GM23248 (cell line): ENCODE measurements around the gene HIPK2. TPM values are rescaled to one million over a fixed set of nuclear protein-coding genes. Genes with fewer than 3 reads are reported as not detected.

Source experiments
- DNase-seq: peaks from one replicate; pipeline ENCODE4 v3.0.0-alpha.2; 2015
- H2AFZ ChIP-seq: fragments of 200-600 bp; sonication (generic); 2 replicates; pipeline ENCODE4 v1.6.1; 2016; ENCODE audit warnings: antibody characterized with exemption
- H3F3A ChIP-seq: fragments of 200-600 bp; sonication (generic); 2 replicates; pipeline ENCODE4 v1.6.1; 2016; ENCODE audit warnings: mild to moderate bottlenecking, antibody characterized with exemption, mixed run types; ENCODE audit not compliant: insufficient read depth
- H3K27ac ChIP-seq: fragments of 200-600 bp; sonication (generic); 2 replicates; pipeline ENCODE4 v1.5.1; 2016; ENCODE audit warnings: mild to moderate bottlenecking
- H3K27me3 ChIP-seq: fragments of 200-600 bp; sonication (generic); replicated peaks from 2 replicates; pipeline ENCODE4 v1.6.1; 2016; ENCODE audit warnings: mild to moderate bottlenecking; ENCODE audit not compliant: insufficient read depth
- H3K36me3 ChIP-seq: fragments of 200-600 bp; sonication (generic); 2 replicates; pipeline ENCODE4 v1.6.1; 2016; ENCODE audit warnings: low read depth, mild to moderate bottlenecking
- H3K4me1 ChIP-seq: fragments of 200-600 bp; sonication (generic); 2 replicates; pipeline ENCODE4 v1.6.1; 2016; ENCODE audit warnings: mild to moderate bottlenecking; ENCODE audit not compliant: insufficient read depth
- H3K4me2 ChIP-seq: fragments of 200-600 bp; sonication (generic); one replicate; pipeline ENCODE4 v1.6.1; 2016; ENCODE audit warnings: mild to moderate bottlenecking; ENCODE audit not compliant: unreplicated experiment
- H3K4me3 ChIP-seq: fragments of 200-600 bp; sonication (generic); 2 replicates; pipeline ENCODE4 v1.5.1; 2016; ENCODE audit warnings: mild to moderate bottlenecking
- H3K79me2 ChIP-seq: fragments of 200-600 bp; sonication (generic); 2 replicates; pipeline ENCODE4 v1.6.1; 2016; ENCODE audit warnings: mild to moderate bottlenecking; ENCODE audit not compliant: insufficient read depth
- H3K9ac ChIP-seq: fragments of 200-600 bp; sonication (generic); 2 replicates; pipeline ENCODE4 v1.6.1; 2016; ENCODE audit warnings: mild to moderate bottlenecking
- H3K9me2 ChIP-seq: fragments of 200-600 bp; sonication (generic); 2 replicates; pipeline ENCODE4 v1.6.1; 2016; ENCODE audit warnings: mixed run types, mild to moderate bottlenecking, moderate library complexity; ENCODE audit not compliant: insufficient read depth
- H3K9me3 ChIP-seq: fragments of 200-600 bp; sonication (generic); one replicate; pipeline ENCODE4 v1.6.1; 2017; ENCODE audit warnings: low read depth
- H4K20me1 ChIP-seq: fragments of 200-600 bp; sonication (generic); 2 replicates; pipeline ENCODE4 v1.6.0; 2016; ENCODE audit not compliant: insufficient read depth
- EZH2 ChIP-seq: fragments of 200-600 bp; sonication (generic); IDR thresholded peaks from 2 replicates; pipeline ENCODE4 v1.6.1; 2018; ENCODE audit warnings: antibody characterized with exemption, mild to moderate bottlenecking; ENCODE audit not compliant: insufficient read depth, poor library complexity, severe bottlenecking
- EZH2phosphoT487 ChIP-seq: fragments of 200-600 bp; sonication (generic); IDR thresholded peaks from 2 replicates; pipeline ENCODE4 v1.6.1; 2018; ENCODE audit warnings: antibody characterized with exemption, moderate library complexity, mild to moderate bottlenecking, low read depth; ENCODE audit not compliant: insufficient read depth
- WGBS, 2 experiments: methylation state at CpG; one replicate each; pipeline ENCODE4 v1.1.6; 2015 to 2017; ENCODE audit warnings: low lambda C conversion rate in 2 of 2, low coverage in 1 of 2; ENCODE audit errors: missing lambda C conversion rate in 2 of 2; 5-methylcytosine and 5-hydroxymethylcytosine counted together
- in situ Hi-C: fragments of 300-500 bp; cut with MboI; formaldehyde crosslinking; loops from 2 replicates; pipeline ENCODE4 v1.15.0; 2020
- polyA plus RNA-seq: library from polyadenylated mRNA; unstranded; fragments of >200 nt; fragmentation: Nextera tagmentation; extraction: Ambion mirVana; gene quantifications from 2 replicates; pipeline ENCODE4 v1.2.1, GENCODE V29; 2016
- total RNA-seq: library from RNA; depleted of rRNA; stranded (reverse); fragments of >200 nt; shearing (Covaris generic); gene quantifications from 2 replicates; pipeline ENCODE4 v1.2.3, GENCODE V29; 2014

Gene HIPK2
- total and polyA plus RNA-seq, 2 experiments from 2014 or later: 4.7 to 7.9 TPM

DNA sequence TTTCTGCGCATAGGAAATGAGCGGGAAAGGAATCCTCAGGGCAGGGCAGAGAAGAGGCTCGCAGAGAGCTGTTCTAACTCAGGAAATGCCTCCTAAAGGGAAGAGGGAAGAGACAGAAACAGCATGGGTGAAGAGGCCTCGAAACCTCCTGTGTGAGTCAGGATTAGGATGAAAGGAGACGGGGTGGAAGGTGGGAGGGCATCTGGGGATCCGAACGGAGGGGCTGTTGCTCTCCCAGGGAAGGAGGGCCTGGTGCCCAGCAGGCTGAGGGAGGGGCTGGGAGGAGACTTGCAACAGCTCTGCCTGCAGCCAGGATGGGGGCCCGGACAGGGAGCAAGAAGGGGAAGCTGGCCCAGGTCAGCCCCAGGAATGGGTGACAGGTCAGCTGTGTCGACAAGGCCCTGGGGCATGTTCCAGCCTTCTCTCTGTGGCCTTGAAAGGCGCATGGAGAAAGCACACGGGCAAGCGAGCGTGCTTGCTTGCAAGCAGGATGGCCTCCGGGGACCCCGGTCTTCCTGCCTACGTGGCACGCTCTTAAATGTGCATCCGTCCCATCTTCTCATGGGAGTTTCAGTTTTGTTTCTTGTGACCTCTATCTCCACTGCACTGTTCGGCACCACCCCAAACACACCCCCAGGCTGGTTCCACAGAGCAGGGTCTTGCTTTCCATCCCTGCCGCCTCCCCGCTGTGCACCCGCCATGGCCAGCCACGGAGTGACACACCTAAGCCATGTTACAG lies 63.5 kb downstream of the HIPK2 start:
- H3K9me3 ChIP-seq: no peaks in the 10 kb centered on the region
- no peak for DNase-seq
- H3K9ac ChIP-seq: no peak overlapping the region
- in situ Hi-C loops: no loop called here
- H3K36me3 ChIP-seq: peaks cover 10% of the 10 kb centered on the region; the same call in 1 of the 2 replicates
- TF ChIP-seq EZH2 (no peak), EZH2phosphoT487 (no peak)
- H3K27me3 ChIP-seq: no peaks in the 10 kb centered on the region
- no peak overlapping the region for H2AFZ ChIP-seq
- H3K4me2 ChIP-seq: no peak overlapping the region
- H3K9me2 ChIP-seq: no peaks in the 10 kb centered on the region
- WGBS, 2 experiments: 97 to 98% methylated on average over 22 to 23 of the region's 23 CpGs
- H3F3A ChIP-seq: peaks cover 13% of the 10 kb centered on the region; the same call in 1 of the 2 replicates
- no peak overlapping the region for H3K27ac ChIP-seq
- H3K4me3 ChIP-seq: no peak overlapping the region
- H3K79me2 ChIP-seq: peaks cover 74% of the 10 kb centered on the region
- no peaks in the 10 kb centered on the region for H4K20me1 ChIP-seq
- H3K4me1 ChIP-seq: peaks cover 7% of the 10 kb centered on the region

DNA sequence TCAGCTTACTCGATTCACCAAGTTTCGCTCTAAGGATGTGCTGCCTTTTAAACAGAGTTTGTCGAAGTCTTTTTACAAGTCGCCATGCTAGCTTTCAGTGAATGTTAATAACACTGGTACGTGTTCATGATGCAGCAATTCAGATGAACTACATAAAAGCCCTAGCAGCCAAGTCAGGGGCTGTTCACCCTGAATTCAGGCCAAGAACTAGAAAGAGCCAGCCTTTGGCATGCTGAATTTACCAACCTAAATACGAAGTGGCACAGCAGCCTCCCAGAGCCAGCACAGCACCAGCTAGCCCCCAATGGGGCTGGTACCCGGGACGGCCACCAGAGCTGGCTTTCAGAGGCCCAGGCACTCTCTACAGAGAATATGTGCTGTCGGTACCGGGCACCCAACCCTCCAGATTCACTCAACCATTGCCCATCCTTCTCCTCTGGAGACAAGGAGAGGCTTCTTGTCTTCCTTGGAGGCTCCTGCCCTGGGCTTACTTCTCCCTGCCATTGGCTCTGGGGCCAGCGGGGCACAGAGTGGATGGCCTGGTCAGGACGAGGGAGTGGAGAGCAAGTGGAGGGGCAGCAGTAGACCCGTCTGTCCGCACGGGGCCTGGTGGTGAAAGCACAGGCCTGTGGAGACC lies 64.2 kb downstream of the HIPK2 start:
- Histone ChIP-seq H3K9ac (no peak overlapping the region), H3K27me3 (no peaks in the 10 kb centered on the region), H2AFZ (no peak overlapping the region), H4K20me1 (no peaks in the 10 kb centered on the region), H3K9me2 (no peaks in the 10 kb centered on the region), H3K4me2 (no peak overlapping the region), H3K79me2 (peaks cover 67% of the 10 kb centered on the region), H3K4me1 (peaks cover 12% of the 10 kb centered on the region), H3K36me3 (peaks cover 10% of the 10 kb centered on the region; the same call in 1 of the 2 replicates), H3F3A (peaks cover 13% of the 10 kb centered on the region; the same call in 1 of the 2 replicates), H3K4me3 (no peak overlapping the region), H3K9me3 (no peaks in the 10 kb centered on the region), H3K27ac (no peak overlapping the region)
- 98 to 99% methylated on average over 15 of the region's 15 CpGs for WGBS, 2 experiments
- no peak for DNase-seq
- in situ Hi-C loops: no loop called here
- TF ChIP-seq EZH2phosphoT487 (no peak), EZH2 (no peak)

DNA sequence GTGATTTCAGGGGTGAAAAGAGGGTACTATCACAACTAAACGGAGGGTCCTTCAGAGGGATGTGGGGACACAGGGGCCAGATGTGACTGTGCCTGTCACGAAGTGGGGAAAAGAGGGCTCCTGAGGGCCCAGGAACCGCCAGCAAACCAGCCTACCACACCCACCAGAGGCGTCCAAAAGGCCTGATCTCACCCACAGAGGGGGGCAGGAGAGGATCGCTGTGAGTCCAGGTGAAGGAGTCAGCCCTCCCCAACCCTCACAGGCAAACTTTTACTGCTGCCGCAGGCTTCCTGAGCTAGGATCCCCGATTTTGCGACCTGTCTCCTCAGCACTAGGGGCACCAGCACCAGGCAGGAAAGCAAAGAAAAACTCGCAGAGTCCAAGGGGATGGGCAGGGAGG lies 64.7 kb downstream of the HIPK2 start:
- Histone ChIP-seq H3K9me2 (no peaks in the 10 kb centered on the region), H4K20me1 (no peaks in the 10 kb centered on the region), H3F3A (peaks cover 13% of the 10 kb centered on the region; the same call in 1 of the 2 replicates), H2AFZ (no peak overlapping the region), H3K4me3 (no peak overlapping the region), H3K9ac (no peak overlapping the region), H3K27ac (no peak overlapping the region), H3K36me3 (peaks cover 10% of the 10 kb centered on the region; the same call in 1 of the 2 replicates), H3K4me1 (peaks cover 12% of the 10 kb centered on the region), H3K4me2 (no peak overlapping the region), H3K27me3 (no peaks in the 10 kb centered on the region), H3K79me2 (peaks cover 67% of the 10 kb centered on the region), H3K9me3 (no peaks in the 10 kb centered on the region)
- TF ChIP-seq EZH2 (no peak), EZH2phosphoT487 (no peak)
- no peak for DNase-seq
- in situ Hi-C loops: no loop called here
- WGBS, 2 experiments: 93 to 94% methylated on average over 9 of the region's 9 CpGs

DNA sequence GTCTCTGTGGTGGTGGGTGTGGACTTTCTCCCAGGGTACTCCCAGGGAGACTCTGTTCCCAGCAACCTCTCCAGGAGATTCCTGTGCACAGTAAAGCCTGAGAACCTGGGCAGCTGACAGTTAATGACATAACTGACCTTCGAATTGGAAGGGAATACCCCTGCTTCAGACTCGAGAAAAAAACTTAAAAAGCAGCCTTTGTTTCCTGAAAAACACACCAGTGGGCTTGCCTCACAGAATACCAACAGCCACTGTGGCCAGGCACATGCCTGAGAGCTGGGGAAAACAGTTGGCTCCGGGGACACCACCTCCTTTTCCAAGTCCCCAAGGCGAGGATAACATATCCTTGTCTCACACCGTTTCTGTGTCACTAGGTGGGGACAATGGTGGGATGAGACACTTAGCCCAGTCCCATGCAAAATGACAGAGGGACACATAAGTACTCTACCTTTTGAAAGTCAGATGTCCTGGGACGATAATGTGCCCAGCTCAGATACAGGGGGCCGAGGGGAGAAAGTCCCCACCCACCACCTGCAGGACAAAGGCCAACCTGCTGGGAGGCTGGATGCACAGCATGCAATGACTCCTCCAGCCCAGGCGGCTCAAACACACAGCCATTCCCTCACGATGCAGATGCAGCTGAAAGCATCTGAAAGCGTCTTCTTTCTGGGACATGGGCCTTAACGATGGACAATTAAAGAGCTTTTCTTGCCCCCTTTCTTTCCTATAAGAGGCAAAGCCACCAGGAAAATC lies 65.6 kb downstream of the HIPK2 start:
- Histone ChIP-seq H3K79me2 (peaks cover 67% of the 10 kb centered on the region), H3K9me2 (no peaks in the 10 kb centered on the region), H4K20me1 (no peaks in the 10 kb centered on the region), H3F3A (peaks cover 13% of the 10 kb centered on the region; the same call in 1 of the 2 replicates), H3K36me3 (peaks cover 10% of the 10 kb centered on the region; the same call in 1 of the 2 replicates), H2AFZ (no peak overlapping the region), H3K4me3 (no peak overlapping the region), H3K4me2 (no peak overlapping the region), H3K27ac (no peak overlapping the region), H3K27me3 (no peaks in the 10 kb centered on the region), H3K9ac (no peak overlapping the region), H3K9me3 (no peaks in the 10 kb centered on the region), H3K4me1 (peaks cover 12% of the 10 kb centered on the region)
- TF ChIP-seq EZH2 (no peak), EZH2phosphoT487 (no peak)
- no peak for DNase-seq
- in situ Hi-C loops: no loop called here
- WGBS, 2 experiments: 92 to 93% methylated on average over 11 of the region's 11 CpGs
